Keratinocyte (primary cell): Measurements from ENCODE around the gene GUCY1A1.

Experiments used
- CTCF ChIP-seq, 3 experiments: IDR thresholded peaks in 1 of 3; conservative IDR thresholded peaks in 1 of 3; optimal IDR thresholded peaks in 1 of 3; 2 replicates in 2 of 3; 3 replicates in 1 of 3; pipeline versions ENCODE3 to v1.5.1; 2011; ENCODE audit warnings: low read length in 3 of 3, mild to moderate bottlenecking in 3 of 3, moderate library complexity in 2 of 3, control low read depth in 1 of 3, inconsistent platforms in 1 of 3; ENCODE audit not compliant: insufficient read depth in 2 of 3; ENCODE audit errors: extremely low read depth in 1 of 3
- EZH2 ChIP-seq: IDR thresholded peaks from one replicate; pipeline ENCODE4 v1.6.1; 2012; ENCODE audit warnings: inconsistent platforms, mild to moderate bottlenecking, low read length, moderate library complexity

- TF ChIP-seq CTCF (optimal IDR thresholded peaks at IDR 0.05 in 1 of 3, IDR thresholded peaks at IDR 0.05 in 1 of 3, conservative IDR thresholded peaks at IDR 0.05 in 1 of 3; ENCODE audit: extremely low read depth in 1 of 3, insufficient read depth in 2 of 3, low read length in 3 of 3) (no peak), EZH2 (no peak)
These were observed 68.3 kb downstream of the GUCY1A1 start for GRCh38 chr4:155734951-155735350.
